ENCODE measurements around the gene UBE2L3.

Gene UBE2L3

DNA sequence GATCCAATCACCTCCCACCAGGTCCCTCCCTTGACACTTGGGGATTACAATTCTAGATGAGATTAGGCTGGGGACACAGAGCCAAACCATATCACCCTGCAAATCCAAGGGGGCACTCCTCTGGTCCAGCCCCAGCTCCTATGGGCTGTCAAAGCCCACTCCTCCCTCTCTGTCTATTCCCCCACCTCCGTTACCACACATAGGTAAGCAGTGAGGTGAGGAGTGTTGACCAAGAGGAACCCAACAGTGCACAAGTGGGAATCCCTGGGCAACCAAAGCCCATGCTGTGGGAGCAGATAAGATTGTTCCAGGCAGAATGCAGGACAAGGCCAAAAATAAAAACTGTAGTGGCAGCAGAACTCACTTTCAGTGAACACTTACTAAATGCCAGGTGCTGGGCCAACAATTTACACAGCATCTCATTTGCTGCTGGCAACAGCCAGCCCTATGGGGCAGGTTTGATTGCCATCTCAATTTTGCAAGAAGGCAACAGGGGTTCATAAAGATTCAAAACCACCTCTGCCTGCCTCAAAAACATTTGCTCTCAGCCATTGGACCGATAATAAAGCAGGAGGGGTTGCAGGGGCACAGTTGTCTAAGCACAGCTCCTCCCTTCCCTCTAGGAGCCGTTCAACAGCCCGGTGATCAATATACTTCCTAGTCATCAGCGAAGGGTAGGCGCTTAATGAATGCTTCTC, 83.5 kb downstream of the UBE2L3 start:
- DNase-seq, result no peak

DNA sequence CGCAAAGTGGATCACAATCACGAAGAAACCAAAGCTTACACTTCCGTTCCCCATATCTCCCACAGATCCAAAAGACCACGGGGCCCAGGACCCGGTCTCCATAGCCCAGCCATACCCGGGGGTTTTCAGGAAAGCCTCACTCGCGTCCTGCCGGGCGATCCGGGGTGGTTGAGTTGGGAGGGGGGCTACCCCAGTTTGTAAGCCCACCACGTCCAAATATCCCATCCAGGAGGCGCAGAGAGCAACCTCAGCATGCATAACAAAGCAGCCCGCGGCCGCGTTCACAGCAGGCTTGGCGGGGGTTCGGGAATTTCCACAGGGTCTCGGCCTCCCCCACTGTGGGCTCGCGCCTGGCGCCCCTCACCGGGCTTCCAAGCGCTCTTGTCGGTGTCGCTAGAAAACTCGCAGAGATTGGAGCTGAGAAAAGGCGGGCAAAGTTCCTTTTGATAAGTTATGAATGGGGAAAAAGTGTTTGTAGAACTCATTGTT, 84.1 kb downstream of the UBE2L3 start:
- no peak for DNase-seq

DNA sequence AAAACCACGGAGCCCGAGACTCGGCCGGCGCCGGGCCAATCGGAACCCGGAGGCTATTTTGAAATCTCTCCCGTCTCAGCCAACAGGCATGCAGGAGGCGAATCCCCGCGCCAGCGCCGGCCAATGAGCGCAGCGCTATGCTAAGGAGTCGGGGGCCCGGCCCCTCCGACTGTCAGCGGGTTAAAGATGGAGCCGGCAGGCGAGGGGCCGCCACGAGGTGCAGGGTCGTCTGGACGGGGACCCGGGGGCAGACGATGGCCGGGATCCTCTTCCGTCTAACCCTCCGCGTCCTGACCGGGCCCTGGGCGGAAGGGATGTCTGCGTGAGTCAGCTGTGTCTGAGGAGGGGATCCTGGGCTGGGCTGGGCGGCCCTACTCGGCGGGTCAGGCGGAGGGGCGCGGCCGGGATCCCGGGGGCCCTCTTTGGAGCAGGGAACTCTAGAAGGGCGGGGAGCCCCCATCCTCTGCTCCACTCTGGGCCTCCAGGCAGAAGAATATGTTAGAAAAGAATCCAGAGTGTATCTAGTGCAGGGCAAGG, 84.6 kb downstream of the UBE2L3 start:
- DNase-seq, result peak; percentile 84 to 85

DNA sequence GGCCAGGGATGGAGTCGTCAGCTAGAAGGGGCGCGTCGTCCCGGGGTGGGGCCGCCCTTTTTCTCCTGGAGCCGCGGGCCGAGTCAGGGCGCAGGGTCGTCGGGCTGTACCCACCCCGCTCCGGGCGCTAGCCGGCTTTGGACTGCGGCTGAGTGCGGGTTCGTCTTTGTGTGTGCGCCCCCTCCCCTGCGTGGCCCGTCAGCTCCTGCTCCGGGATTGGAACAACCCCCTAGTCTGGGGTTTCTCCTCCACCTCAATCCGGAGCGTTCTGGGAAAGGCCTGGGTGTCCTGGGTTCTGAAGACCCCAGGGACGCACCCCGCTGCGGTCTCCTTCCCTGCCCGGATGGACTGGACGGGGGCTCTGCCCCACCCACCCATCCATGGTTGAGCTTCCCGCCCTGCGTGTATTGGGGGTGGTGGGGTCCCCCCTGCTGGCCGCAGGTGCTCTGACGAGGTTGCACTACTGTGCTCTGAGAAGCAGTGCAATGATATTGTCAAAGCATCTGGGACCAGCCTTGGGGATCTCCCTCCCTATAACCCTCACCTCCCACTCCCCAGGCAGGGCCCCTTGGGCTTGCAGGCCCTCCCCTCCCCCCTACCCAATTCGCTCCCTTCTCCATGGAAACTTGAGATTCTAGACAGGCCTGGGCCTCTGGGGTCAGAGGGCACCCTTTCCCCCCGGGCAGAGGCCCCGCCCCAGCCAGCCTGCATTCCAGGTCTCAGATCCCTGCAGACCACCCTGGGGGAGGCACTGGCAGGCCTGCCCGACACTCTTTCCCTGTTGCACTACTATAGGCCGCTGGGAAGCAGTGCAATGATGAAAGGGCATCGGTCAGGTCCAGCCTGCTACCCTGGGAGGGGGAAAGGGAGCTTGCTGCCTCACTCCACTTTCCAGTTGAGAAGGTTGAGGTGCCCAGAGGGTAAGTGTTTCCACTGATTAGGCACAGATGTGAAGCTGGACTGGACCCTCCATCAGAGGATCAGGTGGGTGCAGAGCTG, 85.3 kb downstream of the UBE2L3 start:
- no peak for DNase-seq

DNA sequence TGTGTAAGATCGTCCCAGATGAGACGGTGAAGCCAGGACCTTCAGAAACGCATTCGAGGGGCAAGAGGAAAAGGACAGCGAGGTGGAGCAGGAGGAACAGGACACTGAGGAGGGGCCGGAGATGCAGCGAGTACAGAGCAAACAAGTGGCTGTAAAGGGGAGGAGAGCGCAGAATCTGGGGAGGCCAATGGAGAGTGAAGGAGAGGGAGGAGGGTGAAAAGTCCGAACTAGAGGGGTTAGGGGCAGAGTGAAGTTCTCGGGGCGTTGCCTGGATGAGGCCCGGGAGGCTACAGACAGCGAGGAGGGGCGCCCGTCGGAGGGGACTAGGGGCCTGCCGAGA, 89.5 kb downstream of the UBE2L3 start:
- no peak for DNase-seq

DNA sequence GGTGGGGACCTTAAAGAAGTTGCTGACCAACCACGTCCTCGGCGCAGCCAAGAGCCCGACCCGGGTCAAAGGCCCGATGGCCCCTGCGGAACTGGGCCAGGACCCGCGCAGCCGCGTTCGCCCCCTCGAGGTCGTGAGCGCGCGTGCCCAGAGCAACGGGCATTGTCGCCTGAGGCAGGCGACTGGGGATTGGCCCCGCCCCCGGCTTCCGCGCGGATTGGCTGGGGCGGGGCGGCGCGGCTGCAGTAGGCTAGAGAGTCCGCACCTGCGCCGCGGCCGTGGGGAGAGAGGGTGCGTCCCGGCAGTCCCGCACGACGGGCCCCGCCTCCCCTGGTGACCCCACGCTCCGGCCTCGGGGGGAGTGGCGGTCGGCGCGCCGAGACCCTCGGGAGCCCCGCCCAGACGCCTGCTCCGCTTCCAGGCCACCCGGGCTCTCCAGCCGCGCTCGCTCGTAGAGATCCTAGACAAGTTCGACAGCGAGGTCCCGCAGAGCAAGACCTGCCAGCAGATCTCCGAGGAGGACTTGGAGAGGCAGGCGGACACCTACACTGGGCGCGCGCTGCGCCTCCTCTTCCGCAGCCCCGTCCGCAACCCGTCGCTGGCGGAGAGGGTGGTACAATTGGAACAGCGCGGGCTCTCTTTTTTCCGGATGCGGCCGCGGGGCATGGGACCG, 90.0 kb downstream of the UBE2L3 start:
- peak; percentile 72 to 75 for DNase-seq

DNA sequence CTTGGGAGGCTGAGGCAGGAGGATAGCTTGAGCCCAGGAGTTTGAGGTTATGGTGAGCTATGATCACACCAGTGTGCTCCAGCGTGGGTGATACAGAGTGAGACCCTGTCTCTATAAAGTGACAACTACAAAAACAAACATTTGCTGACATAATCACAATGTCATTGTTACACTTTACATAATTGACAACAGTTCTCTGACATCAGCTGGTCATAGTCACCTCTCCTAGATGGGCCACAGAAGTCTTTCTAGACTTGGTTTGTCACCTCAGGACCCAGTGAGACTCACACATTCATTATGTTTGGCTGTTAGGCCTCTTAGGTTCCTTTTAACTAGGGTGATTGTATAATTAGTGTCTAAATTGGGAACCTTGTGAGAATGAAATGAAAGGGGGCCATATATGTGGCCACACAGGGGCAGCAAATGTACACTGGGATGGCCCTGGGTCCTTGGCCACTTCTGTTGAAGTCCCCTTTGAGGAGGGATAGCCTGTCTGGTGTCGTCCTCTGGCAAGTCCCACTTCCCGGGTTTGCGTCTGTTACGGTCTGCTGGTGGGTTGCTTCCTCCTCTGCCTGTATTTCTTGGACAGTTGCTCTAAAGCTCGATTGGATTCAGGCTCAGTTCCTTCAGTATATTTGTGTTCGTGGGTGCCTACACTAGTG, 92.5 kb downstream of the UBE2L3 start:
- no peak for DNase-seq

DNA sequence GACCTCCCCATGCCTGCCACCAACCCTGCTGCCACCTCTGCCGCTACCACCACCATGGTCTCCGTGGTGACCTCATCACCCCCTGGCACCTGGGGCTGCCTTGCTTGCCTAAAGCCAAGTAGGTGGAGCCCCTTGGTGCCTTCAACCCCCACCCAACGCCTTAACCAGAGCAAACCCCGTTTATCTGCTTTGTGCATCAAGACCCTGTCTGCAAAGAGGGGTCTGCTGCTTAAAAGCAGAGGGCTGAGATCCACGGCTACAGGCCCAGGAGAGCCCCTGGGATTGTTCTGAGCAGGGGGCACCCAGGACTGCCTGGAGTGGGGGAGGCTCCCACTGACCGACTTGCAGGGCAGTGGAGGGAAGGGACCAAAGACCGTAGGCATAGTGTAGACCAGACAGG, 93.4 kb downstream of the UBE2L3 start:
- DNase-seq, result no peak

DNA sequence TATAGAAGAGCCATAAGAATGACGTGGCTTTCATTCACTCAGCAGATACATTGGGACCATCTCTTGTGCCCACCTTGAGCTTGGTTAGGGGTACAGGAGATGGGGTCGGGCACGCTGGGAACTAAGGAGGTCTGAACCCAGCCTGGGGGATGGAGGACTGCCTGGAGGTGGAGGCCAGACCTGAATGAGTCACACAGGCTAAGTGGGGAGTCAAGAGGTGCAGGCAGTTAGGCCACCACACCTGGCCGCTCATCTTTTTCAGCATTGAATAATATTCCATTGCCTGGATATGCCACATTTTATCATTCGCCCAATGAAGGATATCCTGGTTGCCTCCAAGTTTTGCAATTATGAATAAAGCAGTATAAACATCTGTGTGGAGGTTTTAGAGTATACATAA, 94.5 kb downstream of the UBE2L3 start:
- DNase-seq, result no peak

DNA sequence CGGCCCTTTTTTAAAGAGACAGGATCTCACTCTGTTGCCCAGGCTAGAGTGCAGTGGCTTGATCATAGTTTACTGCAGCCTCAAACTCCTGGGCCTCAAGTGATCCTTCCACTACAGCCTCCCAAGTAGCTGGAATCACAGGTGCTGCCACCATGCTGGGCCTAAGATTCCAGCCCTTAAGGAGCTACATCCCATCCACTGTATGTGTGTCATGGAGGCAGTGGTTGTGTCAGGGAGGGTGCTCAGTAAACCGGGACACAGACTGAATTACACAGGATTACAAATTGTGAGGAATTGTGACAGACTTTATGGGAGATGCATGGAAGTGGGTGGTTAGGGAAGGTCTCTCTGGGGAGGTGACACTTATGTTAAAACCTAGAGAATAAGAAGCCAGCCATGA, 96.2 kb downstream of the UBE2L3 start:
- no peak for DNase-seq

DNA sequence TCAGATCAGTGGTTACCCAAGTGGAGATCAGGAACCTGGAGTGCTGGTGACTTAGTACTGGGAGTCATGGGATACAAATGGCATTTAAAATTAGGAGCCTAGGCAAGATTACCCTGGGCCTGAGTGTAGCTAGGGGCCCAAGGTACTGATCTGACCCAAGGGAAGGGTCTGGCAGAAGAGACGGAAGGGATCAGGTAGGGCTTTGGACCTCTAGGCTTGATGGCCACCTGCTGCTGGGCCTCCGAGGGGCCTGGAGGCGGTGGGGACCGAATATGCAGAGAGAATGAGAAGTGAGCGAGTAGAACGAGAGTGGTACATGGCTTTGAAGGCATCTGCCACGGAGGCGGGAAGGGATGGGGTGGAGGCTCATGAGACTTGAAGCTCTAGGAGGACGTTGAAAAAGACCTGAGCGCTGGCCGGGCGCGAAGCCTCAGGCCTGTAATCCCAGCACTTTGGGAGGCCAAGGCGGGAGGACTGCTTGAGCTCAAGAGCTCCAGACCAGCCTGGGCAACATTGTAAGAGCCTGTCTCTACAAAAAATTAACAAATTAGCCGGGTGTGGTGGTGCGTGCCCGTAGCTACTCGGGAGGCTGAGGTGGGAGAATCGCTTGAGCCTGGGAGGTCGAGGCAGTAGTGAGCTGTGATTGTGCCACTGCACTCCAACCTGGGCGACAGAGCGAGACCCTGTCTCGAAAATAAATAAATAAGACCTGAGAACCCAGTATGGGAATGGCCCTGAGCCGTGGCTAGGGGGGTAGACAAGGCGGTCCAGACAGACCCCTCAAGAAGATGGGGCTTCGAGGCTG, 97.7 kb downstream of the UBE2L3 start:
- DNase-seq, result no peak

DNA sequence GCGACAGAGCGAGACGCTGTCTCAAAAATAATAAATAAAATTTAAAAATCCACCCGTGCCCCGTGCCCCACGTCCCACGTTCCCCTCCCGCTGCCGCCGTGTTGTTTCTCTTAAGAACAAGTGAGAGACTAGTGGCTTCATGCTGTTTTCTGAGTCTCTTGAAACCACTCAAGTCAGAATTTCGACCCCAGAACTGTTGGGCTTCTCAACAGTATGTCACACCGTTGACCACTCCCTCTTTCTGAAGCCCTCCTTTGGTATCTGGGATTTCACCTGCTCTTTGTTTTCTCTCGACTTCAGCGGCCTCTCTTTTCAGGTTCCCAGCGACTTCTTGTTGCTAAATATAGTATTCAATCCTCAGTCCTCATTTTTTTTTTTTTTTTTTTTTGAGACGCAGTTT, 99.3 kb downstream of the UBE2L3 start:
- no peak for DNase-seq

DNA sequence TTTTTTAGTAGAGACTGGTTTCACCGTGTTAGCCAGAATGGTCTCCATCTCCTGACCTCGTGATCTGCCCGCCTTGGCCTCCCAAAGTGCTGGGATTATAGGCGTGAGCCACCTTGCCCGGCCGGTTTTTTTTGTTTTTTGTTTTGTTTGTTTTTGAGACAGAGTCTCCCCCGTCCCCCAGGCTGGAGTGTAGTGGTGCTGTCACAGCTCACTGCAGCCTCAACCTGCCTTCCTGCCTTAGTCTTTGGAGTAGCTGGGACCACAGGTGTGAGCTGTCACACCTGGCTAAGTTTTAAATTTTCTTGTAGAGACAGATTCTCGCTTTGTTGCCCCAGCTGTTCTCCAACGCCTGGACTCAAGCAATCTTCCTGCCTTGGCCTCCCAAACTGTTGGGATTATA, 101.5 kb downstream of the UBE2L3 start:
- no peak for DNase-seq

DNA sequence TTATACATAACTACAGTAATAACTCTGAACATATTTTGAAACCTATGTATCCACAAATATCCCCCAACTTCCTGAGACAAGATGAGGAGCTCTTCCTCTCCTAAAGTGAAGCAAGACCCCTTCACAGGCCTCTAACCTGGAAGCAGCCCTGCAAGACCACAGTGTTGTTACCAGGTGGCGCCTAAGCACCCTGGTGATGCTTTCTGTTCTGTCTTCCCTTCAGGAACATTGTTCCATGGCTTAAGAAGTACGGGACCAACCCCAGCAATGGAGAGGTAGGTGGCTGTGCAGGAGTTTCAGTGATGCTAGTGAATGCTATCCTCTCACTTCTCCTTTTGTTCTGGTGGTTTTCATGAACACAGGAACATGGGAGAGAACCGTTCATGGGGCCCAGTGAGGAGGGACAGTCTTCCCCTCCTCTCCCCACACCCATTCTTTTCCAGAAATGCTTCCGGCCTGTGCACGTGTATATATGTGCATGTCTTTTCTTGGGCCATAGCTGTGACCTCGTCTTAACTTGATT, 104.7 kb downstream of the UBE2L3 start:
- no peak for DNase-seq
